Ascending aorta (tissue), 2 donors: ENCODE results near the gene NLRC5. TPM values are rescaled to one million over a fixed set of nuclear protein-coding genes. Genes with fewer than 3 reads are reported as not detected.
"Not testable (repeated sequence)": the region's sequence is repeated elsewhere in the genome, so short reads cannot be mapped to it uniquely, and the experiment has no call there.

Experiments used
- DNase-seq, 2 donors: peaks; one replicate each; pipeline ENCODE4 v3.0.0-alpha.2; 2019; ENCODE audit warnings: low spot score in 2 of 2
- H3K27ac ChIP-seq, 2 donors: fragments of 200-600 bp; sonication (generic); one replicate each; pipeline ENCODE4 v1.5.1; 2016 to 2017; ENCODE audit warnings: mild to moderate bottlenecking in 1 of 2
- H3K27me3 ChIP-seq: fragments of 200-600 bp; sonication (generic); one replicate; pipeline ENCODE4 v1.5.1; 2017
- H3K36me3 ChIP-seq, 2 donors: fragments of 200-600 bp; sonication (generic); one replicate each; pipeline ENCODE4 v1.5.1; 2016
- H3K4me1 ChIP-seq, 2 donors: fragments of 200-600 bp; sonication (generic); one replicate each; pipeline ENCODE4 v1.5.1; 2016 to 2017; ENCODE audit warnings: mild to moderate bottlenecking in 1 of 2
- H3K4me3 ChIP-seq, 2 donors: fragments of 200-600 bp; sonication (generic); one replicate each; pipeline ENCODE4 v1.5.1; 2016 to 2017; ENCODE audit warnings: mild to moderate bottlenecking in 1 of 2
- H3K9me3 ChIP-seq, 2 donors: fragments of 200-600 bp; sonication (generic); one replicate each; pipeline ENCODE4 v1.5.1; 2016
- intact Hi-C: fragments of 100-400 bp; cut with DNase I; formaldehyde crosslinking; loops from one replicate; pipeline ENCODE4 v1.15.1; 2023
- total RNA-seq: library from RNA; depleted of rRNA; stranded (reverse); fragments of >200 nt; gene quantifications from one replicate; pipeline ENCODE4 v1.1.0, GENCODE V29; 2016
- TF ChIP-seq, protein P1 (sequence below), 3 experiments: fragments of 200-600 bp in 2 of 3; fragments of 450-650 bp in 1 of 3; sonication (generic) in 2 of 3; IDR thresholded peaks; one replicate each; pipeline ENCODE4 v1.5.1; 2016 to 2019; ENCODE audit warnings: antibody characterized with exemption in 3 of 3, mild to moderate bottlenecking in 1 of 3, moderate library complexity in 1 of 3

Gene NLRC5
- total RNA-seq, 1 donor from 2014 or later = 46.7 TPM

DNA sequence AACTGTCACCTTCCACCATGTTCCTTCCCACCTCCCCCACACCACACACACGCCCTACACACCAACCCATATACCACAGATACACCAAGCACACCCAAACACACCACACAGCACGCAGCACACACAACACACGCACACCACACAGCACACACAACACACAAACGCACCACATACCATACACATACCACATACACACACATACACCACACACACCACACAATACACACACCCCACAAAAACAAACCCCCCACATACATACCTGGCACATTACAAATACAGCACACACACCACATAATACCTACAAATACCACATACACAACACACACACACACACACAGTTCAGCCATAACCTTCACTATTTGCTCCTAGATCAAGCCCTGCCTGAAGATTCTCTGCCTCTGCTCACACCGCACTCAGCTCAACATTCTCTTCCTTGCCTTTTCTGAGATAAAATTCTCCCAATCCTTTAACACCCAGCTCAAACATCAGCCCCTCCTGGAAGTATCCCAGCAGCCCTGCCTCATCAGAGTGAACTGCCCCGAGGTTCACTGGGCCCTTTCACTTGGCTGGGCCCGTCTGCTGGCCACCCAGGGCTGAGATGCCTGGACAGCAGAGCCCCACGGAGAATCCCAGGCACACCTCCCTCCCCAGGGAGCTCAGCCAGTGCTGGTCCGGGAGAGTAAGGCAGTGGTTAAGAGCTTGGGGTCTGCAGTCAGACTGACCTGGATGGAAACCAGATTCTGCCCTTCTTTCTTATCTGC, 71.1 kb downstream of the NLRC5 start:
- Histone ChIP-seq H3K9me3 (no peaks in the 10 kb centered on the region), H3K27me3 (no peaks in the 10 kb centered on the region), H3K36me3 (peaks cover 0 to 4% of the 10 kb centered on the region in 2 donors), H3K4me1 (peaks cover 9 to 10% of the 10 kb centered on the region in 2 donors), H3K27ac (peak overlapping the region; percentile 88 to 90), H3K4me3 (no peak overlapping the region)
- intact Hi-C loops = no loop called here
- TF ChIP-seq, protein P1, sequence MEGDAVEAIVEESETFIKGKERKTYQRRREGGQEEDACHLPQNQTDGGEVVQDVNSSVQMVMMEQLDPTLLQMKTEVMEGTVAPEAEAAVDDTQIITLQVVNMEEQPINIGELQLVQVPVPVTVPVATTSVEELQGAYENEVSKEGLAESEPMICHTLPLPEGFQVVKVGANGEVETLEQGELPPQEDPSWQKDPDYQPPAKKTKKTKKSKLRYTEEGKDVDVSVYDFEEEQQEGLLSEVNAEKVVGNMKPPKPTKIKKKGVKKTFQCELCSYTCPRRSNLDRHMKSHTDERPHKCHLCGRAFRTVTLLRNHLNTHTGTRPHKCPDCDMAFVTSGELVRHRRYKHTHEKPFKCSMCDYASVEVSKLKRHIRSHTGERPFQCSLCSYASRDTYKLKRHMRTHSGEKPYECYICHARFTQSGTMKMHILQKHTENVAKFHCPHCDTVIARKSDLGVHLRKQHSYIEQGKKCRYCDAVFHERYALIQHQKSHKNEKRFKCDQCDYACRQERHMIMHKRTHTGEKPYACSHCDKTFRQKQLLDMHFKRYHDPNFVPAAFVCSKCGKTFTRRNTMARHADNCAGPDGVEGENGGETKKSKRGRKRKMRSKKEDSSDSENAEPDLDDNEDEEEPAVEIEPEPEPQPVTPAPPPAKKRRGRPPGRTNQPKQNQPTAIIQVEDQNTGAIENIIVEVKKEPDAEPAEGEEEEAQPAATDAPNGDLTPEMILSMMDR (IDR thresholded peaks at IDR 0.05) = no peak
- DNase-seq = no peak

DNA sequence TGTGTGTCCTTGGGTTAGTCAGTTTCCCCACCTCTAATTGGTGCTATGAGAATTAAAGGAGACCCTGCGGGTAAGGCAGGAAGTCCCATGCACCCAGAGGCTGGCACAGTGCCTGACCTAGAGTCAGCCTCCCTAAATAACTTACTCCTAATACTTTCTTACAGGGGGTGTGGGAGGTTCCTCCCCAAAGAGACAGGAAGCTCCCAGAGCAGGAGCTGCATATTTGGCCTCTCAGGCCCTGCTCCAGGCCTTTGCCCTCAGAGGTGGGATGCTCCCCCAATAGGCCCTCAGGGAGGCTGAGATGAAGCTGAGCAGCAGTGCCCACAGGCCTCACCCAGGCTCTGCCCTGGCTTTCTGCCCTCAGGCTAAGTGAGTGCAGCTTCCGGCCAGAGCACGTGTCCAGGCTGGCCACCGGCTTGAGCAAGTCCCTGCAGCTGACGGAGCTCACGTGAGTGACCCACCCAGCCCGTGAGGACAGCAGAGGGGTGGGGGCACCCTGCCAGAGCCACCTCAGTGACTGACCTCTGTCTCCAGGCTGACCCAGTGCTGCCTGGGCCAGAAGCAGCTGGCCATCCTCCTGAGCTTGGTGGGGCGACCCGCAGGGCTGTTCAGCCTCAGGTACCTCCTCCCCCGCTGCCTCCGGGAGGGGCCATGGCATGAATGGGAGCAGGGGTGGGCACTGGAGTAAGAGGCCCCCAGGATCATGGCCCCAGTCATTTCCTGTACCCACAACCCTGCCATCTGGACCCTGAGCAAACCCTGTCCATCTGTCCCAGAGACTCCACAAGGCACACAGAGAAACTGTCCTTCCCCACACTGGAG, 71.9 kb downstream of the NLRC5 start:
- Histone ChIP-seq H3K9me3 (no peaks in the 10 kb centered on the region), H3K36me3 (no peaks in the 10 kb centered on the region), H3K4me1 (peaks cover 9 to 10% of the 10 kb centered on the region in 2 donors), H3K4me3 (peak overlapping the region in 1 of 2 donors; percentile 29), H3K27me3 (no peaks in the 10 kb centered on the region), H3K27ac (peak overlapping the region; percentile 88 to 90)
- TF ChIP-seq, protein P1 (IDR thresholded peaks at IDR 0.05) = no peak
- intact Hi-C loops = no loop called here
- peak; percentile 79 to 91 for DNase-seq

DNA sequence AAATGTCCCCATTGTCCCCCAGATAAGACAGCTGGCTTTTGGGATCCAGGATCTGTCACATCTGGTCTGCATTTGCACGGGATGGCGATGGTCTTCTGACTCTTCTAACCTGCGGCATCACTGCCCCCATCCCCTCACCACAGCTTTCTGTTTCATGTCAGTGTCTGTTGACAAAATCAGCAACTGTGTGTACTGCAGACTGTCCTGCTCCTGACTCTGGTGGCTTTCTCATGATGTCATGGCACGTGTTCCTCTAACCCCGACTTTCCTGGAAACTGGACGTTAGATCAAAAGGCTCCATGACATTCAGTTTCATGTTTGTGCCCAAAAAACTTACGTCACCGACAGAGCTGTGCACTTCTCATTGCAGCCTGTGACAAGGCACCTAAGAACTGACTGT, 73.0 kb downstream of the NLRC5 start:
- TF ChIP-seq, protein P1 (IDR thresholded peaks at IDR 0.05) = no peak
- Histone ChIP-seq H3K27me3 (no peaks in the 10 kb centered on the region), H3K9me3 (no peaks in the 10 kb centered on the region), H3K36me3 (no peaks in the 10 kb centered on the region), H3K4me3 (no peak overlapping the region), H3K27ac (peak overlapping the region; percentile 88 to 90), H3K4me1 (peaks cover 9 to 10% of the 10 kb centered on the region in 2 donors)
- no peak for DNase-seq
- intact Hi-C loops = no loop called here

- H3K4me1 ChIP-seq, H3K9me3 ChIP-seq, H3K36me3 ChIP-seq, H3K4me3 ChIP-seq, H3K27me3 ChIP-seq, DNase-seq, H3K27ac ChIP-seq, intact Hi-C loops: not testable (repeated sequence)
Observed at GRCh38 chr16:57063189-57063588, 73.8 kb downstream of the NLRC5 start.

DNA sequence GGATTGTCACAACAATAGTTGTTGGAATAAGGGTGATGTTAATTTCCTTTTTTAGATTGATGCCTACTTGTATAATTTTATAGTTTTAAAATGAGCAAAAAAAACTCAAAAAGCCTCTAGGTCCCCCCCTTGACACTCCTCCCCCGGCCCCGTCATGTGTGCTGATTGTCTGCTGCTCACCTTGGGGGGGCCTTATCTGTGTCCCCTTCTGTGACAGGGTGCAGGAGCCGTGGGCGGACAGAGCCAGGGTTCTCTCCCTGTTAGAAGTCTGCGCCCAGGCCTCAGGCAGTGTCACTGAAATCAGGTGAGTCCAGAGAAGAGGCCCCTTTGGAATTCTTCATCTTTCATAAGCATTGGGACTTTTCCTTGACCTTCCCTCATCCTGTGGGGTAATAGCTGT, 75.6 kb downstream of the NLRC5 start:
- intact Hi-C loops = no loop called here
- peaks cover 0 to 2% of the 10 kb centered on the region in 2 donors for H3K36me3 ChIP-seq
- H3K27ac ChIP-seq = no peak overlapping the region
- H3K4me1 ChIP-seq = peaks cover 9 to 10% of the 10 kb centered on the region in 2 donors
- H3K27me3 ChIP-seq = no peaks in the 10 kb centered on the region
- H3K9me3 ChIP-seq = no peaks in the 10 kb centered on the region
- no peak for DNase-seq
- TF ChIP-seq, protein P1 (IDR thresholded peaks at IDR 0.05) = no peak
- H3K4me3 ChIP-seq = no peak overlapping the region

DNA sequence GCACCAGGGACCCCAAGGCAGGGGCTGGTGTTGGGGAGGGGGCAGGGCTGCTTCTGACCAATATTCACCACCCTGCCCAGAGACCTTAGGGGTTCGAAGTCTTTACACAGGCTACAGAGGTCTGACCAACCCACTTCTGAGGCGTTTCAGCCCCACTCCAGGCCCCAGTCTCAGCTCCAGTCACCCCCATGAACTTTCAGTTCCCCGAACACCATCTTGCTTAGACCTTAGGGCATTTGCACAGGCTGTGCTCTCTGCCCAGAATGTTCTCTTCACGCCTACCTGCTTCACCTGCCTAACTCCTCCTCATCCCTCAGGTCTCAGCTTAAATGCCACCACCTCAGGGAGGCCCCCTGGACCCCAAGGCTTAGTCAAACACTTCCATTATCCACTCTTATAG, 77.3 kb downstream of the NLRC5 start:
- H3K27ac ChIP-seq = no peak overlapping the region
- peaks cover 0 to 2% of the 10 kb centered on the region in 2 donors for H3K4me1 ChIP-seq
- no peaks in the 10 kb centered on the region for H3K9me3 ChIP-seq
- peaks cover 0 to 2% of the 10 kb centered on the region in 2 donors for H3K36me3 ChIP-seq
- H3K27me3 ChIP-seq = no peaks in the 10 kb centered on the region
- no peak overlapping the region for H3K4me3 ChIP-seq
- TF ChIP-seq, protein P1 (IDR thresholded peaks at IDR 0.05) = no peak
- intact Hi-C loops = no loop called here
- DNase-seq = no peak
